ENCODE measurements around the gene TNNI2. TPM values are rescaled to one million over a fixed set of nuclear protein-coding genes. Genes with fewer than 3 reads are reported as not detected.

Gene TNNI2
- total RNA-seq, 1 experiment from 2014 or later = not detected

DNA sequence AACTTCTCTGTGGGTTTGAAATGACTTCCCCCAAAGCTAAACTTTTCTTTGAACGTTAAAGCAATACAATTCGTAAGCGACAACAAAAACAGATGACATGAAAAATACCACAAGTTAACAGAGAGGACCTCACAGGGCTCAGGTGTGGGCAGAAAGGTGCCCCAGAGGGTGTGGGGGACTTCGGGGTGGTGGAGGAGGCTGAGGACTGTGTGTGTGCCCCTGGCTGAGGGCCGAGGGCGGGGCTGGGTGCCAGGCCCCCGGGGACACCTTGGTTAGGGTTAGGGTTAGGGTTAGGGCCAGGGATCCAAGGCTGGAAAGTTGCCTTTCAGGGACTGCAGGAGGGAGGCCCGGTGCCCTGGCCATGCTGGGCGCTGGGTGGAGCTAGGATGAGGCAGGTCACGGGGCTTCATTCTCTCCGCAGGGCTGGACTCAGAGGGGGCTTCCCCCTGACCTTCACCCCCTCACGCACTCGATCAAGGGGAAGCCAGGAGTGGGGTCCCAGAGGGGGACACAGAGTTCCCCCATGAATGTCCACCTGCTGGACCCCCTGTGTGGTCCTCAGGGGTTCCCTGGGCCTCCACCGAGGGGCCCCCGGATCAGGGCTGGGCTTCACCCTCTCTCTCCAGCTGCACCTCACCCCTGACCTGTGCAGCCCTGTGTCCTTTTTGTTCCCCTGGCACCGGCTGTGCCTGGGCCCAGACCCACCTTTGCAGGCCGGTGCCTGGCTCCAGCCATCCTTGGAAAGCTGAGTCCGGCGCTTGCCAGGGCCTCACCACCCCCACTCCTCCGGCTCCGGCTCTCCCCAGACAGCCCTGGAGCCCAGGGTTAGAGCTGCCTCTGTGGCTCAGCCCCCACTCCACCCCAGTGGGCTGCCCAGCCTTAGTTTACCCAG, 7.0 kb downstream of the TNNI2 start:
- DNase-seq (ENCODE audit: low spot score) = no peak

DNA sequence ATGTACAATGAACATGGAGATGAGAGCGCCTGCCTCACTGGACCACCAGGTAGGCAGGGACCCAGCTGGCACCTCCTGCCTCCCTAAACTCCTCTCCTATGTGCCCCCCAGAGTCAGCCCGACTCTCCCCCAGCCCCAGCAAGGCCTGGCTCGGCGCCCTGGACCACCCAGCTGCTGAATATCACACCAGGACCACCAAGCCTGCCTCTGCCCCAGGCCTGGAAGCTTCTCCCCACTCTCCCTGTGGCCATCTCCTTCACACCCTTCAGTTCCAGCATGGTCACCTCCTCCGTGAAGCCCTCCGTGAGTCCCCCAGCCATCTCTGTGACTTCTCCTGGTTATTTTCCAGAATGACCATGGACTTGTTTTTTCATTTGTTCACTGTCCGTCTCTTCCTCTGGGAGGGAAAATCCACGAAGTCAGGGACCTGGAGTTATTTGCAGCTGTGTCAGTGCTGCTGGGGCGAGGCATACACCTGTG, 7.7 kb downstream of the TNNI2 start:
- DNase-seq (ENCODE audit: low spot score) = no peak

DNA sequence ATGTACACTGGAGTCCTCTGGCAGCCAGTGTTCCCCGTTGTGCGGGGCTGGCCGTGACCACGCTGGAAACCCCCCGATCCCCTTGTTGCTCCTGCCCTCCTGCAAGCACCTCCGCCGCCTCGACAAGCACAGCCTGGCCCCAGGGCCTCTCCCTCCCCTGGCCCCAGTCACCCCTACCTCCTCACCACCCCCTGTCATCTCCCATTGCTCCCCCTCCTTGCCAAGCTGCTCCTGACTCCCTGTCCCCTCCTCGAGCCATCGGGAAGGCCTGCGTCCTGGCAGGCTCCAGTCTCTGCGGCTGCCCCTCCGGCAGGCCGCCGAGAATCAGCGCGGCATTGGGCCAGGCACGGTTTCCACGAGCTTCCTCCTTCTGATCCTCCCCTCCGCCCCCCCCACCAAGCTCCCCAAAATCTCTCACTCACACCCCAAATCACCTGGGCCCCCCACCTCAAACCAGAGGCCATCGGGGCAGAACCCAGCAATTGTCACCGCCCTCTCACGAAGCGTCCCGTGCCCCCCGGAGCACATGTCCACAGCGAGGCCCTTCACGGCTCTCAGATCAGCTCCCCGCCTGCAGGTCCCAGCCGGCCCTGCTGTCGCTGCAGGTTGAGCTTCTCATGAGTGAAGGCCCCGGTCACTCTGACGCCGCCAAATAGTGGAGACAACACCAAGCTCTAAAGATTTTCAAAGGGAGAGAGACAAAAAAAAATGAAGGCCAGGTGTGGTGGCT, 8.4 kb downstream of the TNNI2 start:
- DNase-seq (ENCODE audit: low spot score) = no peak

DNA sequence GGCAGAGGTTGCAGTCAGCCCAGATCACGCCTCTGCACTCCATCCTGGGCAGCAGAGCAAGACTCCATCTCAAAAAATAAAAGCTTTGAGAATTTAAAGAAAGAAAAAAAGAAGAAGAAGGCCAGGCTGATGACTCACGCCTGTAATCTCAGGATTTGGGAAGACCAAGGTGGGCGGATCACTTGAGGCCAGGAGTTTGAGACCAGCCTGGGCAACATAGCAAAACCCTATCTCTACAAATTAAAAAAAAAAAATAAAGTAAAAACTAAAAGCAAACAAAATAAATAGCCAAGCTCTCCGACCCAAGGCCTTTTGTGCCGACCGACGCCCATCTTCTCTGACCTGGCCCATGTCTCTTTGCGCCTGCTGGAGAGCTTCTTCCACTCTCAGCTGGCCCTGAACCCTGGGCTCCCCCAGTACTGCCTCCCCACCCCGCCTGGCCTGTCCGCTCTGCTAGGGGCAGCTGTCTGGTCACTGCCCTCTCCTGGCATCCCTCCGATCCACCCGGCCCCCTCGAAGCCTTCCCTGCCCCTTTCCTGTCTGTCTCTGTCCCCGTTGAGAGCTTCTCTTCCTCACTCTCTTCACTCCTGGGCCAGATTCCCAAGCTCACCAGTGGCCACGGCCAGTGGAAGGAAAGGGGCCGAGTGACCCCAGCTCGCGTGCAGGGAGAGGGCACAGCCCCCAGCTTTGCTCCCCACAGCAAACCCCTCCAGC, 9.3 kb downstream of the TNNI2 start:
- no peak for DNase-seq (ENCODE audit: low spot score)

DNA sequence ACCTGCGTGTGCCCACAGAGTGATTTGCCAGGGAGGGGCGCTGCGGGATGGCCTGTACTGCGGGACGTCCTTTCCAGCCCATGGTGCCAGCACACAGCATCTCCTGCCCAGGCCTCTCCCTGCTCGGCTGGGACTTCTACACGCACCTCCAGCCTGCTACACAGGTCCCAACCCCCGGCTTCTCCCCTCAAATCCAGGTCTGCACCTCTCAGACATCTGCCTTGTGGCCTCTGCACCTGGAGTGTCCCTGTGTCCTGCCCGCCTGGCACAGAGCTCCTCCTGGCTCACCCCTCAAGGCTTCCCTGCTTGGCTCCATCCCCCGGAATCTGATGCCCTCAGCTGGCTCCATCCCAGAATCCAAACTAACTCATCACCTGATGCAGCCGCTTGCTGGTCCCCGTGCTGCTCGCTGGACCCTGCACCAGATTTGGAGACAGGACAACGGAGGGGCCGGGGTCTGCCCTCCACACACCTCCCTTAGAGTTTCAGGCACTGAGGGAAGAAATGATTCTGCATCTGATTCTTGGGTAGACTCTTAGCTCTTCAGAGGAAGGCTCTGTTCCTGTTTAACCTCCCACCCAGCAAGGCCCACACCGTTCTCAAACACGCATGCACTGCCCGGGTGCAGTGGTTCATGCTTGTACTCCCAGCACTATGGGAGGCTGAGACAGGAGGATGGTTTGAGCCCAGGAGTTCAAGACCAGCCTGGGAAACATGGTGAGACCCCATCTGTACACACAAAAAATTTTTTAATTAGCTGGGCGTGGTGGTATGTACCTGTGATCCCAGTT, 10.1 kb downstream of the TNNI2 start:
- DNase-seq (ENCODE audit: low spot score) = no peak

DNA sequence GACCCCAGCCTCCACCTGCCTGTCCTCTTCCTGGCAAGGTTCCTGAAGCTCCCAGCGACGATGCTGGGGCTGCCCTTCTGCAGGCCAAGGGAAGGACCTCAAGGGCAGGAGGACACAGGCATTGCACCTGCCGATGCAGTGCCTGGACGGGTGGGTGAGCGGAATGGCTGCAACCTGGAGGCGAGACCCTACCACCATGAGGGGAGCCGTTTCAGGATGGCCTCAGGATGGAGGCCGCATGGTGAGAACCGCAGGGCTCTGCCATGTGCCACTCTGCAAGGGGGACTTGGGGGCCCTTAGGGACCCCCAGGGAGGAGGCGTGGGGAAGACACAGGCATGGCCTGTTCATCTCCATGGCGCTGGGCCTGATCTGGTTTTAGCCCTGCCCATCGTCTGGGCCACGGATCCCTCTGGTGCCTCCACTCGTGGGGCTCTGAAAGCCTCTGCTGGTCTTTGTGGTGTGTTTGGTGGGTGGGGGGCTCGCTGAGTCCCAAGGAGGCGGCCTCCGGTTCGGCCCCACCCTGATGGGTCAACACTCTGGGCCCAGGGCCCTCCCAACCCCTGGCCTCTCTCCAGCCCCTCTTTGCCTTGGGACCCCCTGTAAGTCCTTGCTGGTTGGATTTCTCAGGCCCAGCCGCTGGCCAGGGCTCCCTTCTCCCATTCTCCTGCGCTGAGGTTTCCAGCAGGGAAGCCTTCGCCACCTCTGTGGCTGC, 12.8 kb downstream of the TNNI2 start:
- DNase-seq (ENCODE audit: low spot score) = no peak

DNA sequence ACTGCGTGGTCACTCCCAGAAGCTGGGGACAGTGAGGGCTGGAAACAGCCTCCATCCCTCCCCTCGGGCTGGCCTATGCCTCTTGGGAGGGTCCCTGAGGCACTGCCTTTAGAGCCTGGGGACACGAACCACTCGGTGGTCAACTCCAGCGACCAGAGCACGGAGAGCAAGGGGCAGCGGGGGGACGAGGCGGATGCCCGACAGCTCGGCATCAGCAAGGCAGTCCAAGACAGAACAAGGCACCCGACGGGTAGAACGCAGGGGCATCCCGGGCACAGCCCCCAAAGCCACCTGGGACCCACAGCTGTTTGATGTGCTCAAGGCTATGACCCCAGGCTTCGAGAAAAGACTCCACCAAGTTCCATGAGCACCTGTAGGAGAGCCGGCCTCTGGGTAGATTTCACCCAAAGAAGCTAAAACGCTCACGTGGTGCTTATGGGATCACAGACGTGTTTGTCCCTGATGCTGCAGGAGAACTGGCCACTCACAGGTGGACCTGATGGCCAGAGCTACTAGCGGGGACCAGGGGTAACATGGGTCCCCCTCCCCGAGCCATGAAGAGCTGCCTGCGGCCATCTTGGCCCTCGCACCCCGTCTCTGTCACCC, 13.6 kb downstream of the TNNI2 start:
- no peak for DNase-seq (ENCODE audit: low spot score)

DNA sequence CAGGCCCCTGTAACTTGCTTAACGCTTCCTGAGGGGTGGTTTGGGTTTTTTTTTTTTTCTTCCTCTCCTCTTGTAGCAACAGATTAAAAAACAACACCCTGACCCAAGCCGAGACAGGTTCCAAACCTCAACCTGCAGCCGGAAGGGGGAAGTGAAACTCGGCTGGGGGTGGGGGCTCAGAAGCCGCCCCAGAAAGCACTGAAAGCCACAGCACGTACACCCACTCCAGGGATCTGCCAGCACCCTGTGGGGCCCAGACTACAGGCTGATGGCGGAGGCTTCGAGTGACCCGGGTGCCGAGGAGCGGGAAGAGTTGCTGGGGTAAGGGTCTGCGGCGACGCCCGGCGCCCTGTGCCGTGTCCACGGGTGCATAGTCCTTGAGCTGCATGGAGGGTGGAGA, 14.1 kb downstream of the TNNI2 start, which contains the start of gene LSP1:
Gene LSP1 (plus strand): TSS at position 208 of the 400 bp plus-strand sequence. CDS start 61 bp downstream, at position 269.
- DNase-seq (ENCODE audit: low spot score) = no peak

DNA sequence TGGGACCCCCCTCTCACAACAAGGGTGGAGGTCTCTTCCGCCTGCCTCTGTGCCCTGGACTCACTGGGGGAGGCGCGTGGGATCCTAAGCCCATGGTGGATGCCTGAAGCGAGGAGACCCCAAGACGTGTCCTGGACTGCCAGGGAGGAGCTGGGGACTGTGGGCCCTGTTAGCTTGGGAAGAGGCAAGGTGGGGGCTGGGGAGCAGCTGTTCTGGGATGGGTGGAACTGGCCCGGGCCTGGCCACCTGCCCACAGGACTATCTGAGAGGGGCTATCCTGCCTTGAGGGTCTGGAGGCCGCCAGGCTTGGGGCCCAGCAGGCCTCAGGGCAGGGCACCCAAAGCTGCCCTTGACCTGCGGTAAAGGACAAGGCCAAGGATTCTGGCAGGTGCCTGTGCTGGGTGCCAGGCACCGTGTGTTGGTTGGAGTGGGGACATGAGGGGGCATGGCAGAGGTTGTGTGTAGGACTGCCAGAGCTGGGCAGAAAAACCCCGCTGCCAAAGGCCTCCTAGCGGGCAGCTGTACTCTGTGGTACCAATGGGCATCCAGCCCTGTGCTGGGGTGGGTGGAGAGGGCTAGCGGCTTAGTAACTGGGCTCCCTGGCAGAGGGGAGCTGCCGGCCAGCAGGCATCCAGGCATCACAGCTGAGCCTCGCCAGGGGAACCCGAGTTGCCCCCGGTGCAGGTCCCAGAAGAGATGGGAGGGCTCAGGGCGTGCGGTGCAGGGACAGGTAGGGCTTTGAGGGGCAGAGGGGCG, 14.8 kb downstream of the TNNI2 start:
- no peak for DNase-seq (ENCODE audit: low spot score)

DNA sequence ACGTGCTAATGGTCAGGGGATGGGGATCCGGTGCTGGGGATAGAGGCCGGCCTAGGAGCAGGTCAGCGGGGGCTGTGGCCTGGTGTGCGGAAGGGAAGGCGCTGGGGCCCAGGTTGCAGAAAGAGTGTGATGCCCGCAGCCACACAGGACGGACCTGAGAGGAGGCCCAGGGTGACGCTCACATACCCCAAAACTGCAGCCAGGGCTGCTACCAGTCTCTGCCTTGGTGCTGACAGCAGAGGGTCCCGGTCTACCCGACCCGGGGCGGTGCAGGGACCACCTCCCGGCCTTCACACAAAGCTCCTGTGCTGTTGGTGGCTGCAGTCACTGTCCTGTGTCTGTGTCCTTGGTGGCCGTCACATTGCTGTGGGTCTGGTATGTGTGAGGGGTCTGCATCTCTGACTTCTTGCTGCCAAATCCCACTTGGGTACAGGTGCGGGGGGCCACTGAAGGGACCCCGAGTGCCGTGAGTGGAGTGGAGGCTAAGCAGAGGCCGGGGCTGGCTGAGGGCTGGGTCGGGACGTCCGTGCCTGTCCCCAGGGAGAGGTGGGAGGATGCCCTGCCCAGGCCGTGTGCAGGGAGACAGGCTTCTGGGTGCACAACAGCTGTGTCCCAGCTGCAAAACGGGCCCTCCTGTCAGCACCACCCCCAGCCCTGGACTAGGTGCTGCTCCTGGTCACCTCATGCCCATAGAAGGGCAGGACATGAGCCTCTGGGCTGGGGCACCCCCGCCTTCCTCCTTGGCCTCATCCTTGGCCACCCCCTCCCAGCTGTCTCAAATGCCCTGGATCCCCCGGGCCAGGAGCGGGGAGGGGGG, 15.6 kb downstream of the TNNI2 start:
- DNase-seq (ENCODE audit: low spot score) = no peak

DNA sequence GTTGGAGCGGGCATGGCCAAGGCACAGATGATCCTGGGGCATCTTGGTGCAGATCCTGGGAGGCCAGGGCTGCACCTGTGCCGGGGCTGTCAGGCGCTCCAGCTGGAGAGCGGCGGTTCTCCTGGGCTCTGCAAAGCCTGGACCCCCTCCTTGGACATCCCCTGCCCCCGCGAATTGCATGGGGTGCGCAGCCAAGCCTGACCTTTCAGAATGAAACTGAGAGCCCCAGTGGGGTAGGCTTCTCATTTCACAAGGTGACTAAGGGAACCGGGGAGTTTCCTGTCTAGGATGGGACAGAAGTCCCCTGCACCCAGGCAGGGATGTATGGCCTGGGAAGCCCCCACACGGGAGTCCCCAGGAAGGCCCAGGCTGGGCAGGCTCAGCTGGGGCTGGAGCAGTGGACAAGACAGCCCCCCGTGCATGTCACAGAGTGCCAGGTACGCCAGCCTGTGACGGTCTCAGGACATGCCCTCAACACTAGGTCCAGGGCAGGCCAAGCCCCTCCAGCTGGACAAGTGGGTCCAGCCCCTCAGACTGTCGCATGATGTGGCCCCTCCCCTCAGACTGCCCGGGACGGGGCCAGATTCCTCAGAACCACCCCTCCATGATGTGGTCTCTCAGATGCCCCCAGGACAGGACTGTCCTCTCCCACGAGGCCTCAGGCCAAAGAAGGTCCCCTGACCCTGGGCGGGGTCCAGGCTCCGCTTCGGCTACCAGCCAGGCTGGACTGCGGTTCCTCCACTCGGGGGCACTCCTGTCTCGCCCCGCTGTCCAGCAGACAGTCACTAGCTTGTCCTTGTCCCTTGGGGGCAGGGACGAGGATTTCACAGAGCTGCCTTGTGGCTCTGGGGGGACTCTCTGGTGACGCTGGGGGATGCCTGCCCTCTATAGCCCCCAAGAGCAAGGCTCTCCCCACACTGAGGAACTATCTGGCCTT, 16.4 kb downstream of the TNNI2 start:
- no peak for DNase-seq (ENCODE audit: low spot score)

DNA sequence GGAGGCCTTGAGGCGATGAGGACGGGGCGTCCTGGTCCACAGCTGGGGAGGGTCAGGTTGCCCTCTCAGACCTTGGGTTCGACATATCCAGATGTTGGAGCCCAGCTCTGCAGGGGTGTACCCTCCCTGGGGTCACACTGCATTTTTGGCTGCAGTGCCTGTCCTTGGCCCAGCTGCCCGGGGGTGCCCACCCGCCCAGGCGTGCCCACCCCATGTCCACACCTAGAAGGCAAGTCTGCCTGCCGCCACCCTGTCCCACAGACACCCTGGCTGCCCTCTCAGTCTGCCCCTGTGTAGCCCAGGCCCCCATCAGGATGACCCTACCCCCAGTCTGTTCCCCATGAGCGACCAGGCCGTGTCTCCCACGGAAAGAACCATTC, 17.1 kb downstream of the TNNI2 start:
- no peak for DNase-seq (ENCODE audit: low spot score)

DNA sequence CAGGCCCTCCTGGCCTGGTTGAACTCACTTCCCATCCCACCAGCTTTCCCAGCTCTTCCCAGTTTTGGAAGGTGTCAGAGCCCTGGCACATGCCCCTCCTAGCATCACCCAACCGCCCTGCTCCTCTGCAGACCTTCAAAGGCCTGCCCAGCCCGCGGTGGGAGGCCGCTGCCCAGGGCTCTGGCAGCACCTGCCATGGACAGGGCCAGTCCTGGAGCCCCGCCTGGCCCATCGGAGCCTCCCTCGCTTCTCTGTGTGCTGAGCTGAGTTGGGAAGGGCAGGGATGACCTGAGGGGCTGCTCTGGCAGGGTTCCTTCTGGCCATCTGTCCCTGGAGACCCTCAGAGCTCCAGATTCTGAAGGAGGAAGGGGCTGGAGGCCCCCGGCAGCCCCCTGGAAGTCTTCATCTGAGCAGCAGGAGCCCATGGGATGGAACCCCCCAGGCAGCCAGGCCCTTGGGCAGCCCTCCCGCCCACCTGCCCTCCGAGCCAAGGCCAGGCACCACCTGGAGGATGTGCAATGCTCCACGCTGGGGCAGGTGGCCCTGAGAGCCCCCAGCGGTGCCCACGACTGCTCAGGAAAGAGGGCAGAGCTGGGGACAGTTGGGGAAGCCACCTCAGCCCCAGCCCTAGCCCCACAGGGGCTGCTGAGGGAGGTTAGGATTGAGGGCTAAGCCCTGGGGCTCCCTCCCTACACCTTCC, 17.7 kb downstream of the TNNI2 start:
- DNase-seq (ENCODE audit: low spot score) = no peak

DNA sequence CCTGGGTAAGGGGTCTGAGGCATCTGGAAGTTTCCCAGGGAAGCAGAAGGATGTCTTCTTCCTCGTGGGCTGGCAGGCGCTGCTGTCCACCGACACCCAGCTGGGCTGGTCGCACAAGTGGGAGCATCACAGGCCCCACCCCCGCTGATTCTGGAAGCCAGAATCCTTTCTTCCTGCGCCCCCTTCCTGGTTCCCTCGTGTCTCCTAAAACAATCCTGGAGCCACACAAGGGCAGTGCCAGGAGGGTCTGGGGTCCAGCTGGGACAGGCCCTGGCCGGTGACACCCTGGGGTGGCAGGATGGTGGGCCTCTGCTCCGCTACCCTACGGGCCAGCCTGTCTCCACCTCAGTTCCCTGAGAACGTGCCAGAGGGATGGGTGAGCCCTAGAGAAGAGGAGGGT, 18.3 kb downstream of the TNNI2 start:
- no peak for DNase-seq (ENCODE audit: low spot score)

DNA sequence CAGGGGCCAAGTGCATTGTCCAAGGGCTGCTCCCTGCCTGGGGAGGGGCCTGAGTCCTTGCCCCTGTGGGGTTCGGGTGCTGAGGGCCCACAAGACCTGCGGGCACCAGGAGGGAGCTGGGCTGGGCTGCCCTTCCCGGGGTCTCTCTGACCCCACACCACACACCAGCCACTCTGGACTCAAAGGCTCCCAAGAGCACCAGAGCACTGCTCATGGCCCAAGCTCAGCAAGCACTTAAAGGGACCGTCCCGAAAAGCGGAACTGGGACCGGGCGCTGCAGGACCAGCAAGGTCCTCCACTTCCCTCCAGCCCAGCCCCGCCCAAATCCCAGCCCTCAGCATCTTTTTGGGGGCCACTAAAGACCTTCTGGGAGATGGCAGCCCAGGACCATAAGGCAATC, 19.4 kb downstream of the TNNI2 start:
- no peak for DNase-seq (ENCODE audit: low spot score)

DNA sequence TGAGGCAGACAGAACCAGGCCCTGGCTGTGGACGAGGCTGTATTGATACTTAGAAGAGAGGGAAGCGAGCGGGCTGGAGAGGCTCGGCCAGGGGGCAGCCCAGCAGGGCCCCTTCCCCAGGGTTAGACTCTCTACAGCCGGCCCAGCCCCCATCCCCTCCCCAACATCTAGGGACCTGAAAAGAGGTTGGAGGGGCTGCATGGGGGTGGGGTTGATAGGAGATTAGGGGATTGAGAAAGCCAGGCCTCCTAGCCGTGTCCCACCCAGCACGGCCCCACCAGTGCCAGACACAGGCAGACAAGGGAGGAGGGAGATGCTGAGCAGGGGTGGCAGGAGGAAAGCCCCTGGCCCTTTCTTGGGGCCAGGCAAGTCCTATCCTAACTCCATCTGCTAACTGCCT, 19.8 kb downstream of the TNNI2 start:
- no peak for DNase-seq (ENCODE audit: low spot score)

DNA sequence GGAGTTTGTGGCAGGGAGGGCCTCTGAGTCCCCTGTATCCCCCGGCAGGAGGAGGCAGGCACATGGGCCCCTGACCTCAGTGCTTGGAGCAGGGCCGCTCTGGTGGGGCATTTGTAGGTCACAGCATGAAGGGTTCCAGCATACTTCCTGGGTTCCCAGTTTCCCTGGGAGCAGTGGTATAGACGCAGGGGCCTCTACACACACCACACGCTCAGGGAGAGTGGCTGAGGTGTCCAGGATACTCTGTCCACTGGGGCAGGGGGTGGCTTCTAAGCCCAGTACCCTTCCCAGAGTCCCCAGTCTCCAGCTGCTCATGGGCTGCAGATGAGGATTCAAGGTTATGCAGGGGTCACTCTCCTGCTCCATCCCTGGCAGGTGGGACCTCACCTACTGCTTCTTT, 20.2 kb downstream of the TNNI2 start:
- no peak for DNase-seq (ENCODE audit: low spot score)

Measured in A172 (cell line).